ENCODE data around the gene PTPRN2.

The PTPRN2 gene

DNA sequence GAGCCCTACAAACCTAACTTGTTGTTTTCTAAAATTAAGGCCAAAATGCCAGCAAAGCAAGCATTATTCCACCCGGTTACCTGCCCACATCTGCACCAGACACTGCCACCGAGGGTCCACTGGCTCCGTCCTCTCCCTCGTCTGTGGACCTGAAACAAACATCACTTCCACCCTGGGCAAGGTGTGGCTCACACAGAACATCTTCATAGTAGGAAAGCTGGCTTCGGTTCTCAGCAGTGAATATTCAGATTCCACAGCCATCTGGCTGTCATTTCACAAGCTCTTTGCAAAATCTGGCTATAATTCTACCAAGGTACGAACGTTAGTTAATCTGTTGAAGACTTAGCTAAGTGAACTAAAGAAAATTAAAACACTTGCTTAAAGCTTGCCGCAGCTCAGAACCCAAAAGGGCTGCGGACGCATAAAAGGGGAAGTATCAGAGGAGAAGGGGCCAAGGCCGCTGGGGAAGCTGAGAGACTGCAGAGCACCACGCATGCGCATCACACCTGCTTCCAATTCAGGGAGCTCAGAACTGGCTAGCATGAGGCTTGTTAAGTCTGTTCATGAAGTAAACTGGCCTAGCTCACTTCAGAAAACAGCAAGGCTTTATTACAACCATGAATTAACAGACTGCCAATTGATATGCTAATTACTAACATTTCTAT, 46.1 kb downstream of the PTPRN2 start:
- Histone ChIP-seq H3K9me3 (ENCODE audit: control insufficient read depth, low read length) (no peaks in the 10 kb centered on the region), H3K9ac (no peak overlapping the region)

DNA sequence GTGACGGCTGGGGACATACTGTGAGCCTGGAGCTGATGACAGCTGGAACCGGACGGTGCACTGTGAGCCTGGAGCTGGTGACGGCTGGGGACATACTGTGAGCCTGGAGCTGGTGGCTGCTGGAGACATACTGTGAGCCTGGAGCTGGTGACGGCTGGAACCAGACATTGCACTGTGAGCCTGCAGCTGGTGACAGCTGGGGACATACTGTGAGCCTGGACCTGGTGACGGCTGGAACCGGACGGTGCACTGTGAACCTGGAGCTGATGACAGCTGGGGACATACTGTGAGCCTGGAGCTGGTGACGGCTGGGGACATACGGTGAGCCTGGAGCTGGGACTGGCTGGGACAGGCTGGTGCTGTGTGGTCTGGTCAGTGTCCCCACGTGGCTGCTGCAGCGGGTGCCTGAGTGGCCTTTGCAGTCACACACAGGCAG, 47.9 kb downstream of the PTPRN2 start:
- H3K27me3 ChIP-seq (ENCODE audit: control insufficient read depth, insufficient read depth, low read length): no peaks in the 10 kb centered on the region
- no peaks in the 10 kb centered on the region for H3K36me3 ChIP-seq (ENCODE audit: control insufficient read depth, insufficient read depth, low read length)
- H3K4me2 ChIP-seq (ENCODE audit: low read length): no peak overlapping the region
- H3K79me2 ChIP-seq: peaks cover 6% of the 10 kb centered on the region
- H3K4me3 ChIP-seq (ENCODE audit: low read depth, low read length): no peak overlapping the region
- no peaks in the 10 kb centered on the region for H3K9me3 ChIP-seq (ENCODE audit: control insufficient read depth, low read length)
- H3K4me1 ChIP-seq: no peaks in the 10 kb centered on the region
- H2AFZ ChIP-seq: no peak overlapping the region
- H3K9ac ChIP-seq: no peak overlapping the region
- TF ChIP-seq, protein P1, sequence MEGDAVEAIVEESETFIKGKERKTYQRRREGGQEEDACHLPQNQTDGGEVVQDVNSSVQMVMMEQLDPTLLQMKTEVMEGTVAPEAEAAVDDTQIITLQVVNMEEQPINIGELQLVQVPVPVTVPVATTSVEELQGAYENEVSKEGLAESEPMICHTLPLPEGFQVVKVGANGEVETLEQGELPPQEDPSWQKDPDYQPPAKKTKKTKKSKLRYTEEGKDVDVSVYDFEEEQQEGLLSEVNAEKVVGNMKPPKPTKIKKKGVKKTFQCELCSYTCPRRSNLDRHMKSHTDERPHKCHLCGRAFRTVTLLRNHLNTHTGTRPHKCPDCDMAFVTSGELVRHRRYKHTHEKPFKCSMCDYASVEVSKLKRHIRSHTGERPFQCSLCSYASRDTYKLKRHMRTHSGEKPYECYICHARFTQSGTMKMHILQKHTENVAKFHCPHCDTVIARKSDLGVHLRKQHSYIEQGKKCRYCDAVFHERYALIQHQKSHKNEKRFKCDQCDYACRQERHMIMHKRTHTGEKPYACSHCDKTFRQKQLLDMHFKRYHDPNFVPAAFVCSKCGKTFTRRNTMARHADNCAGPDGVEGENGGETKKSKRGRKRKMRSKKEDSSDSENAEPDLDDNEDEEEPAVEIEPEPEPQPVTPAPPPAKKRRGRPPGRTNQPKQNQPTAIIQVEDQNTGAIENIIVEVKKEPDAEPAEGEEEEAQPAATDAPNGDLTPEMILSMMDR (IDR thresholded peaks at IDR 0.05): no peak
- H3K27ac ChIP-seq: no peak overlapping the region

More for the DNA sequence above, 46.1 kb downstream of the PTPRN2 start:
- Histone ChIP-seq H3K4me1 (no peaks in the 10 kb centered on the region), H3K4me3 (ENCODE audit: low read depth, low read length) (no peak overlapping the region), H3K4me2 (ENCODE audit: low read length) (no peak overlapping the region), H3K79me2 (peaks cover 6% of the 10 kb centered on the region), H3K27me3 (ENCODE audit: control insufficient read depth, insufficient read depth, low read length) (no peaks in the 10 kb centered on the region), H3K27ac (no peak overlapping the region), H2AFZ (no peak overlapping the region), H3K36me3 (ENCODE audit: control insufficient read depth, insufficient read depth, low read length) (no peaks in the 10 kb centered on the region)
- TF ChIP-seq, protein P1 (IDR thresholded peaks at IDR 0.05): no peak

DNA sequence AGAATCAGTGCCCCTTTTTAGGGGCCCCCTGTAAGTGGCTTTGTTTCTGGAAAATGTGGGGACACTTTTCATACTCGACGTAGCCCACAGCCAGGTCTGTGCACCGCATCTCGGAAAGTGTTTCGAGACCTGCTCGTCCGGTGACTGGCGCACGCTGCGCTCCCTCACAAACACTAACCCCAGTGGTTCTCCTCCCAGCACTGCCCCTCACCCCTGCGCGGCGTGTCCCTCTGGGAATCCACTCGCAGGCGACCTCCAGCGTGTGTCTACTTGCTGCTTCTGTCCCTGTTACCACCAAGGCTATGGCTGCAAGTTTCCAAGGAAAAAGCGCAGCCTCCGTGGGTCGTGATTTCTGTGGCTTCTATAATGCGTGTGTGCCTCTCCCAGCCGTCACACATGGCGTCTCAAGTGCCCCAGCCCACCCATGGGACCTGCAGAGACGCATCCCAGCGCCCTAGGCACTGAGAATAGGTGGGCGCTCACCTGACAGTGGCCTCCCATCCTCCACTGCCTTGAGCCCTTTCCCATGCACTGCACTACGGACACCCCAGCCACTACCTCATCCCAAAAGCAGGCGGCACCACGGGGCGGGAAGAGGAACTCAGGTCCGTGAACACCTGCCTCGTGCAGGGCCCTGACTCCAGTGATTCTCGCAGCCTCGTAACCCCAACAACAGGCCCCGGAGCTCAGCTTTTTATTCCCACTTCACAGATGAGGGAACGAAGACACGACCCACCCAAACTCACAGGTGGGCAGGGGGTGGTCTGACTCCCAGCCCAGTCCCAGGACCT, 49.3 kb downstream of the PTPRN2 start:
- H3K79me2 ChIP-seq: peaks cover 6% of the 10 kb centered on the region
- H3K36me3 ChIP-seq (ENCODE audit: control insufficient read depth, insufficient read depth, low read length): no peaks in the 10 kb centered on the region
- H2AFZ ChIP-seq: no peak overlapping the region
- TF ChIP-seq, protein P1 (IDR thresholded peaks at IDR 0.05): no peak
- no peaks in the 10 kb centered on the region for H3K27me3 ChIP-seq (ENCODE audit: control insufficient read depth, insufficient read depth, low read length)
- H3K4me2 ChIP-seq (ENCODE audit: low read length): no peak overlapping the region
- no peak overlapping the region for H3K9ac ChIP-seq
- H3K27ac ChIP-seq: no peak overlapping the region
- no peak overlapping the region for H3K4me3 ChIP-seq (ENCODE audit: low read depth, low read length)
- no peaks in the 10 kb centered on the region for H3K9me3 ChIP-seq (ENCODE audit: control insufficient read depth, low read length)
- H3K4me1 ChIP-seq: peaks cover 2% of the 10 kb centered on the region

DNA sequence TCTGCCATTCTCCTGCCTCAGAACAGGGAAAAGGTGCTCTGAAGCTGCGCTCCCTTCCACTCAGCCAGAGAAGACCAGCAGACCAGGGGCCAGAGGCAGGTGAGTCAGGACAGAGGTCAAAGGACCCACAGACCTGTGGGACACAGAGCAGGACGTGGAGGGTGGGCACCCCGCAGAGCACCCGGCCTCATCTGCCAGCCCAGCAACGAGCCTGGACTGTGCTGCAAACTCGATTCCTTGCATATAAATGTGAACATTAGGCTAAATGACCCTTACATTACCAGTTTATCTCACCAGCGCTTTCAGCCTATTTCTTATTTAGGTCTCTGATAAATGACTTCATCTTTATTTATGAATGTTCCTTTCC, 50.1 kb downstream of the PTPRN2 start:
- H3K4me2 ChIP-seq (ENCODE audit: low read length): no peak overlapping the region
- no peak overlapping the region for H3K9ac ChIP-seq
- no peaks in the 10 kb centered on the region for H3K36me3 ChIP-seq (ENCODE audit: control insufficient read depth, insufficient read depth, low read length)
- no peak overlapping the region for H2AFZ ChIP-seq
- no peak overlapping the region for H3K4me3 ChIP-seq (ENCODE audit: low read depth, low read length)
- no peaks in the 10 kb centered on the region for H3K9me3 ChIP-seq (ENCODE audit: control insufficient read depth, low read length)
- peaks cover 2% of the 10 kb centered on the region for H3K4me1 ChIP-seq
- no peak overlapping the region for H3K27ac ChIP-seq
- no peaks in the 10 kb centered on the region for H3K27me3 ChIP-seq (ENCODE audit: control insufficient read depth, insufficient read depth, low read length)
- TF ChIP-seq, protein P1 (IDR thresholded peaks at IDR 0.05): no peak
- peaks cover 6% of the 10 kb centered on the region for H3K79me2 ChIP-seq

Data from parathyroid adenoma (tissue), 2 donors.